HCEC 1CT (cell line): ENCODE measurements around the gene ENC1.
A peak's percentile ranks its signal among the peaks of the same experiment; 100 is the strongest.

Experiments
- DNase-seq: peaks from one replicate; pipeline ENCODE4 v3.0.0-alpha.2; 2017

The ENC1 gene

GRCh38 chr5:74655716-74656115 lies 15.2 kb upstream of the ENC1 start:
- DNase-seq = no peak

GRCh38 chr5:74655206-74655605 lies 14.7 kb upstream of the ENC1 start:
- DNase-seq = no peak

GRCh38 chr5:74653991-74654390 lies 13.5 kb upstream of the ENC1 start:
- no peak for DNase-seq

- no peak for DNase-seq
Measured at GRCh38 chr5:74652576-74652975, 12.0 kb upstream of the ENC1 start.

- no peak for DNase-seq
Measured at GRCh38 chr5:74651710-74652109, 11.2 kb upstream of the ENC1 start.

GRCh38 chr5:74649421-74649973 lies 9.0 kb upstream of the ENC1 start:
- DNase-seq = no peak

GRCh38 chr5:74648835-74649293 lies 8.3 kb upstream of the ENC1 start:
- peak; percentile 59 for DNase-seq

GRCh38 chr5:74647096-74647495 lies 6.6 kb upstream of the ENC1 start:
- no peak for DNase-seq

- peak; percentile 97 for DNase-seq
Measured at GRCh38 chr5:74643111-74643562, 2.6 kb upstream of the ENC1 start.

- DNase-seq = no peak
Measured at GRCh38 chr5:74642543-74642863, 2.0 kb upstream of the ENC1 start.

- DNase-seq = peak; percentile 88
Measured at GRCh38 chr5:74641735-74642542, 1.4 kb upstream of the ENC1 start.

GRCh38 chr5:74640954-74641734 lies 616 bp upstream of the ENC1 start:
- DNase-seq = peak; percentile 86

- peak; percentile 59 for DNase-seq
Measured at GRCh38 chr5:74639807-74640449, 600 bp downstream of the ENC1 start.

- peak; percentile 43 for DNase-seq
Measured at GRCh38 chr5:74638970-74639806, 1.3 kb downstream of the ENC1 start.

GRCh38 chr5:74638544-74638969 lies 2.0 kb downstream of the ENC1 start:
- no peak for DNase-seq

- no peak for DNase-seq
Measured at GRCh38 chr5:74636552-74636951, 4.0 kb downstream of the ENC1 start.

- no peak for DNase-seq
Measured at GRCh38 chr5:74636149-74636548, 4.4 kb downstream of the ENC1 start.

- DNase-seq = no peak
Measured at GRCh38 chr5:74634611-74635286, 5.8 kb downstream of the ENC1 start.

GRCh38 chr5:74633695-74634094 lies 6.8 kb downstream of the ENC1 start:
- DNase-seq = no peak

- DNase-seq = peak; percentile 90
Measured at GRCh38 chr5:74632947-74633356, 7.6 kb downstream of the ENC1 start.

GRCh38 chr5:74631081-74631953 lies 9.2 kb downstream of the ENC1 start:
- peak; percentile 67 for DNase-seq
